B cell (primary cell): Measurements from ENCODE around the gene KATNAL1. TPM values are rescaled to one million over a fixed set of nuclear protein-coding genes. Genes with fewer than 3 reads are reported as not detected.

Experiments used
- ATAC-seq: fragments of 200-7000 bp; cut with Tn5 transposase; one replicate; pipeline ENCODE4 v1.10.0; 2021; ENCODE audit warnings: low read depth, mild to moderate bottlenecking, moderate number of reproducible peaks, moderate library complexity
- CTCF ChIA-PET: fragments of 350-600 bp; sonication (Branson Sonifier 250); formaldehyde crosslinking; loops from one replicate; lab custom pipeline; 2021; ENCODE audit warnings: antibody characterized with exemption, inconsistent platforms; lab: Charles Lee
- POLR2A ChIA-PET: fragments of 350-600 bp; sonication (Branson Sonifier 250); formaldehyde crosslinking; loops from one replicate; lab custom pipeline; 2021; ENCODE audit warnings: antibody characterized with exemption; lab: Charles Lee
- DNase-seq: peaks from one replicate; pipeline ENCODE4 v3.0.0; 2013
- H2AFZ ChIP-seq: 2 replicates; pipeline ENCODE4 v1.6.1; 2012; ENCODE audit warnings: mild to moderate bottlenecking, low read depth, low read length; ENCODE audit not compliant: insufficient read depth, poor library complexity, severe bottlenecking
- H3K27ac ChIP-seq, 2 donors: 1 replicate in 1 of 2; 2 replicates in 1 of 2; pipeline ENCODE4 v1.5.1; 2012 to 2013; ENCODE audit warnings: low read length in 2 of 2, mild to moderate bottlenecking in 2 of 2, moderate library complexity in 1 of 2
- H3K27me3 ChIP-seq, 4 experiments: fragments of 200-600 bp in 1 of 4; sonication (generic) in 1 of 4; replicated peaks in 1 of 4; 1 replicate in 2 of 4; 2 replicates in 2 of 4; pipeline versions ENCODE4 v1.6.1 to v1.7.0; 2013 to 2016; ENCODE audit warnings: low read length in 3 of 4, mild to moderate bottlenecking in 2 of 4, mixed read lengths in 1 of 4, moderate library complexity in 1 of 4; ENCODE audit not compliant: insufficient read depth in 4 of 4, control insufficient read depth in 3 of 4; ENCODE audit errors: control extremely low read depth in 1 of 4
- H3K36me3 ChIP-seq, 2 experiments: replicated peaks in 1 of 2; 1 replicate in 1 of 2; 2 replicates in 1 of 2; pipeline versions ENCODE4 v1.6.1 to v1.7.1; 2013; ENCODE audit warnings: low read length in 1 of 2; ENCODE audit not compliant: insufficient read depth in 2 of 2, control insufficient read depth in 1 of 2; ENCODE audit errors: control extremely low read depth in 1 of 2, extremely low read depth in 1 of 2
- H3K4me1 ChIP-seq, 2 donors: fragments of 200-600 bp in 1 of 2; sonication (generic) in 1 of 2; 1 replicate in 1 of 2; 2 replicates in 1 of 2; pipeline versions ENCODE4 v1.5.1 to v1.6.1; 2013 to 2017; ENCODE audit warnings: low read length in 2 of 2; ENCODE audit not compliant: control insufficient read depth in 2 of 2, insufficient read depth in 2 of 2
- H3K4me2 ChIP-seq: replicated peaks from 2 replicates; pipeline ENCODE3; 2012; ENCODE audit warnings: mild to moderate bottlenecking, low read depth, low read length; ENCODE audit not compliant: poor library complexity, severe bottlenecking
- H3K4me3 ChIP-seq, 5 experiments: fragments of 200-600 bp in 1 of 5; sonication (generic) in 1 of 5; 1 replicate in 3 of 5; 2 replicates in 2 of 5; pipeline versions ENCODE4 v1.5.1 to v1.7.0; 2011 to 2016; ENCODE audit warnings: low read length in 4 of 5, mild to moderate bottlenecking in 4 of 5, low read depth in 2 of 5, control low read depth in 1 of 5, moderate library complexity in 1 of 5; ENCODE audit not compliant: insufficient read depth in 1 of 5; ENCODE audit errors: control extremely low read depth in 1 of 5, extremely low read depth in 1 of 5
- H3K79me2 ChIP-seq: fragments of 200-600 bp; sonication (generic); one replicate; pipeline ENCODE4 v1.6.0; 2016; ENCODE audit warnings: low read length; ENCODE audit not compliant: control insufficient read depth, insufficient read depth
- H3K9ac ChIP-seq: fragments of 200-600 bp; sonication (generic); 2 replicates; pipeline ENCODE4 v1.6.1; 2017; ENCODE audit warnings: mild to moderate bottlenecking, low read length, moderate library complexity
- H3K9me3 ChIP-seq, 3 donors: one replicate each; pipeline versions ENCODE4 v1.6.1 to v1.7.1; 2013; ENCODE audit warnings: low read length in 2 of 3; ENCODE audit not compliant: control insufficient read depth in 2 of 3, insufficient read depth in 1 of 3; ENCODE audit errors: control extremely low read depth in 1 of 3
- H4K20me1 ChIP-seq: 2 replicates; pipeline ENCODE4 v1.6.0; 2012; ENCODE audit warnings: mild to moderate bottlenecking, low read length; ENCODE audit not compliant: insufficient read depth, control insufficient read depth, poor library complexity, severe bottlenecking
- H3K27ac Mint-ChIP-seq: one replicate; pipeline ENCODE4 v1.8.0; 2021; ENCODE audit warnings: mixed read lengths
- H3K27me3 Mint-ChIP-seq: one replicate; pipeline ENCODE4 v1.8.0; 2021; ENCODE audit warnings: mixed read lengths
- H3K4me1 Mint-ChIP-seq: one replicate; pipeline ENCODE4 v1.8.0; 2021; ENCODE audit warnings: mixed read lengths
- H3K4me3 Mint-ChIP-seq: one replicate; pipeline ENCODE4 v1.8.0; 2021; ENCODE audit warnings: mixed read lengths
- H3K9me3 Mint-ChIP-seq: one replicate; pipeline ENCODE4 v1.8.0; 2022; ENCODE audit warnings: mixed read lengths; ENCODE audit not compliant: insufficient read depth
- CTCF ChIP-seq: fragments of 200-600 bp; IDR thresholded peaks from one replicate; pipeline ENCODE4 v1.8.0; 2022; ENCODE audit warnings: antibody characterized with exemption, mild to moderate bottlenecking
- EZH2 ChIP-seq: IDR thresholded peaks from 2 replicates; pipeline ENCODE4 v1.6.1; 2012; ENCODE audit warnings: borderline replicate concordance, low read depth, mild to moderate bottlenecking, moderate library complexity, low read length; ENCODE audit not compliant: insufficient read depth, poor library complexity, severe bottlenecking
- WGBS: methylation state at CpG from one replicate; pipeline ENCODE4 v1.1.5; 2013; ENCODE audit warnings: missing lambda C conversion rate; ENCODE audit not compliant: insufficient coverage; 5-methylcytosine and 5-hydroxymethylcytosine counted together
- intact Hi-C: fragments of 100-400 bp; cut with micrococcal nuclease; formaldehyde crosslinking; loops from one replicate; pipeline ENCODE4 v1.10.0; 2022
- polyA plus RNA-seq: library from polyadenylated mRNA; depleted of rRNA; stranded (reverse); fragments of >200 nt; gene quantifications from 2 replicates; pipeline ENCODE4 v1.2.3, GENCODE V29; 2012
- total RNA-seq, 2 donors: library from RNA; stranded (reverse); fragments of 120-200 nt in 1 of 2; gene quantifications; 1 replicate in 1 of 2; 2 replicates in 1 of 2; pipeline versions ENCODE4 v1.2.3 to v1.2.4, GENCODE V29; 2013 to 2022

The KATNAL1 gene
- total and polyA plus RNA-seq, 2 donors (not counting 1 experiment from before 2014, with no cell fraction given): 2.7 to 21.9 TPM

GRCh38 chr13:30204564-30204963 is 102.8 kb downstream of the KATNAL1 start:
- no peak for ATAC-seq
- no peaks in the 10 kb centered on the region for H3K9me3 Mint-ChIP-seq
- ChIA-PET POLR2A (no interaction called here), CTCF (no interaction called here)
- no peaks in the 10 kb centered on the region for H4K20me1 ChIP-seq
- H3K9me3 ChIP-seq: no peaks in the 10 kb centered on the region
- H3K27me3 ChIP-seq: no peaks in the 10 kb centered on the region
- no peak for DNase-seq
- H3K4me2 ChIP-seq: no peak overlapping the region
- TF ChIP-seq EZH2 (no peak), CTCF (no peak)
- no peak overlapping the region for H3K27ac ChIP-seq
- H3K4me3 Mint-ChIP-seq: no peak overlapping the region
- H3K4me1 ChIP-seq: no peaks in the 10 kb centered on the region
- H3K9ac ChIP-seq: no peak overlapping the region
- 80% methylated on average over 1 of the region's 3 CpGs for WGBS
- H3K4me1 Mint-ChIP-seq: no peaks in the 10 kb centered on the region
- H3K4me3 ChIP-seq: no peak overlapping the region
- intact Hi-C loops: no loop called here
- H2AFZ ChIP-seq: no peak overlapping the region
- no peaks in the 10 kb centered on the region for H3K79me2 ChIP-seq
- H3K36me3 ChIP-seq: peaks cover 9 to 11% of the 10 kb centered on the region in 2 experiments
- H3K27me3 Mint-ChIP-seq: no peaks in the 10 kb centered on the region
- H3K27ac Mint-ChIP-seq: no peak overlapping the region

- CTCF ChIA-PET: no interaction called here
These were observed 111.3 kb downstream of the KATNAL1 start for GRCh38 chr13:30196025-30196424.

More at GRCh38 chr13:30196025-30196424, 111.3 kb downstream of the KATNAL1 start:
- Histone ChIP-seq H2AFZ (no peak overlapping the region), H3K4me1 (no peaks in the 10 kb centered on the region), H3K27ac (no peak overlapping the region), H3K4me3 (no peak overlapping the region), H3K79me2 (no peaks in the 10 kb centered on the region), H3K27me3 (no peaks in the 10 kb centered on the region), H3K9me3 (no peaks in the 10 kb centered on the region), H3K9ac (no peak overlapping the region), H3K36me3 (no peaks in the 10 kb centered on the region), H4K20me1 (no peaks in the 10 kb centered on the region), H3K4me2 (no peak overlapping the region)
- intact Hi-C loops: no loop called here
- peaks cover 8% of the 10 kb centered on the region for H3K4me1 Mint-ChIP-seq
- POLR2A ChIA-PET: no interaction called here
- DNase-seq: no peak
- ATAC-seq: no peak
- 95% methylated on average over 3 of the region's 3 CpGs for WGBS
- no peak overlapping the region for H3K4me3 Mint-ChIP-seq
- no peak overlapping the region for H3K27ac Mint-ChIP-seq
- no peaks in the 10 kb centered on the region for H3K27me3 Mint-ChIP-seq
- TF ChIP-seq CTCF (no peak), EZH2 (no peak)
- no peaks in the 10 kb centered on the region for H3K9me3 Mint-ChIP-seq
